Measurements from ENCODE around the gene SLC9A3.

SLC9A3 gene

DNA sequence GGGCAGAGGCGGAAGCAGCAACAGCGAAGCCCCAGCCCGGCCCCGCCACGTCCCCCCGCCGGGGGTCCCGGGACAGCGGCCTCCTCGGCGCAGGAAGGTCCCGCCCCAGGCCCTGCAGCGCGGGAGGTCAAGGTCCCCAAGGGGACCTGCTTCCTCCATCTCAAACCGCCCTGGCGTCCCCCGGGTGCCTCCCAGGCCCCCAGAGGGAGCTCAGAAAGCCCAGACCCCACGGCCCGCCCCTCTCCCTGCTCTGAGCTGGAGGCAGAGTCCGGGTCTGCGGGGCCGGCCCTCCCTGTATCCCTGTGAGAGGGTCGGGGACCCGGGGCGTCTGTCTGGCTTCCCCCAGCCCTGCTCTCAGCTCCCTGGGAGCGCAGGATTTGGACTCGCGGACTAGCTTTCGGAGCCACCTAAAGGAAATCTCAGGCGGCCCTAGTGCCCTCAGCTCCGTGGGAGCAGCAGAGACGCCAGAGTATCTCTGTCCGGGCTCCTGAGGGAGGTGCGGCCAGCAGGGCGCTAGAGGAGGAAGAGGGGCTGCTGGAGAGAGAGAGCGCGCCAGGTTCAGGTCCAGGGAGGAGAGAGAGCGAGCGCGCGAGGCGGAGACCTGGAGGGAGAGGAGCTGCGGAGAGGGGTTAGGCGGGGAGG lies 50.6 kb downstream of the SLC9A3 start:
- H3K27ac Mint-ChIP-seq (ENCODE audit: low read depth), result peak overlapping the region; percentile 42
- peak overlapping the region; percentile 82 for H3K4me3 Mint-ChIP-seq
- H3K36me3 Mint-ChIP-seq (ENCODE audit: insufficient read depth), result peaks cover 10% of the 10 kb centered on the region
- H3K4me1 Mint-ChIP-seq, result peaks cover 14% of the 10 kb centered on the region
- DNase-seq (ENCODE audit: low spot score in 2 of 2) (no peak), ATAC-seq (replicated peaks; ENCODE audit: extremely low read depth, poor library complexity, severe bottlenecking) (peak; percentile 8)
- peaks cover 41% of the 10 kb centered on the region for H3K27me3 Mint-ChIP-seq
- no peaks in the 10 kb centered on the region for H3K9me3 Mint-ChIP-seq

DNA sequence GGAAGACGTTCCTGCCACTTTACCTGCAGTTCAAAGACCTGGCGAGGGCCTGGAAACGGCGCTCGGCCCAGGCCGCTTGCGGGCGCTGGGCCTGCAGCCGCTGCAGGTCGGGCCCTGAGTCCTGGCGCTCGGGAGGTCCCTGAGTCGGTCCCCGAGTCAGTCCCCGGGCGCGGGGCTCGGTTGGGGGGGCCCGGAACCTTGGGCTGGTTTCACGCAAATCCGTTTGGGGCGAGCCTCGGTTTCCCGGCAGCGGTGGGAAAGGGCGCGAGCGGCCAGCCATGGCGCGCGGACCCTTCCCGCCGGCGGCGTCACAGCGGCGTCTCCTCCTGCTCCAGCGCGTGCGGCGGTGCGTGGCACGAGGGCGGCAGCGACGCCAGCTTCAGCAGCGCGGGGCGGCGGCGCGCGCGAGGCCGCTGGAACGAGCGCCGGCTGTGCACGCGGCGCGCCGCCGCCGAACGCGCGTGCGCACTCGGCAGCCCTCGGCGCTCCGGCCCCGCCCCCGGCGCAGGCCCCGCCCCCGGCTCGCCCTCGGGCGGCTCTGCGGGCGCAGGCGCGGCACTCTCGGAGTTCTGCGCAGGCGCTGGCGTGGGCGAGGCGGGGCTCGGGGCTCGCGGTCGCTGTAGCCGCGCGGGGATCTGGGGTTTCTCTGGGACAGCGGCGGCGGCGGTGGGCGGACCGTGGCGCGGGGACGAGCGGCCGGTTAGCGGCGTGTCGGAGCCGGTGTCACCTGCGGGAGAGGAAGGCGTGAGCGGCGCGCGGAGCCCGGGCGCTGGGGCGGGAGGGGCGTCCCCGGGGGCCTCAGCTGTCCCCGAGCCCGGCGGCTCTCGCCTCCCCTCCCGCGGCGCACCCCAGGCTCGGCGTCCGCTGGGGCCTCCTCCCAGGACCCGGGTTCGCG lies 51.3 kb downstream of the SLC9A3 start:
- Mint-ChIP-seq H3K4me3 (peak overlapping the region; percentile 82), H3K27ac (ENCODE audit: low read depth) (peak overlapping the region; percentile 42), H3K27me3 (peaks cover 38% of the 10 kb centered on the region), H3K9me3 (no peaks in the 10 kb centered on the region), H3K4me1 (peaks cover 14% of the 10 kb centered on the region), H3K36me3 (ENCODE audit: insufficient read depth) (peaks cover 10% of the 10 kb centered on the region)
- ATAC-seq (replicated peaks; ENCODE audit: extremely low read depth, poor library complexity, severe bottlenecking) (peak; percentile 79), DNase-seq (ENCODE audit: low spot score in 2 of 2) (peak; percentile 78 to 82)

GRCh38 chr5:472076-472655 lies 52.1 kb downstream of the SLC9A3 start:
- peak; percentile 3 for ATAC-seq (replicated peaks; ENCODE audit: extremely low read depth, poor library complexity, severe bottlenecking)
- Mint-ChIP-seq H3K27ac (ENCODE audit: low read depth) (peak overlapping the region; percentile 38), H3K9me3 (no peaks in the 10 kb centered on the region), H3K4me1 (peaks cover 14% of the 10 kb centered on the region), H3K4me3 (peak overlapping the region; percentile 82), H3K36me3 (ENCODE audit: insufficient read depth) (peaks cover 10% of the 10 kb centered on the region), H3K27me3 (peaks cover 31% of the 10 kb centered on the region)
- DNase-seq (ENCODE audit: low spot score in 2 of 2), result no peak

- ATAC-seq (replicated peaks; ENCODE audit: extremely low read depth, poor library complexity, severe bottlenecking) (no peak), DNase-seq (ENCODE audit: low spot score in 2 of 2) (no peak)
- Mint-ChIP-seq H3K27me3 (peaks cover 26% of the 10 kb centered on the region), H3K4me3 (peak overlapping the region; percentile 82), H3K27ac (ENCODE audit: low read depth) (peak overlapping the region; percentile 38), H3K9me3 (no peaks in the 10 kb centered on the region), H3K36me3 (ENCODE audit: insufficient read depth) (peaks cover 10% of the 10 kb centered on the region), H3K4me1 (peaks cover 14% of the 10 kb centered on the region)
Measured at GRCh38 chr5:471750-472058, 52.5 kb downstream of the SLC9A3 start.

- Mint-ChIP-seq H3K4me3 (peak overlapping the region; percentile 82), H3K36me3 (ENCODE audit: insufficient read depth) (peaks cover 10% of the 10 kb centered on the region), H3K27ac (ENCODE audit: low read depth) (peak overlapping the region; percentile 38), H3K4me1 (peaks cover 14% of the 10 kb centered on the region), H3K9me3 (no peaks in the 10 kb centered on the region), H3K27me3 (peaks cover 20% of the 10 kb centered on the region)
- ATAC-seq (replicated peaks; ENCODE audit: extremely low read depth, poor library complexity, severe bottlenecking), result no peak
- no peak for DNase-seq (ENCODE audit: low spot score in 2 of 2)
Measured at GRCh38 chr5:470961-471749, 53.1 kb downstream of the SLC9A3 start.

DNA sequence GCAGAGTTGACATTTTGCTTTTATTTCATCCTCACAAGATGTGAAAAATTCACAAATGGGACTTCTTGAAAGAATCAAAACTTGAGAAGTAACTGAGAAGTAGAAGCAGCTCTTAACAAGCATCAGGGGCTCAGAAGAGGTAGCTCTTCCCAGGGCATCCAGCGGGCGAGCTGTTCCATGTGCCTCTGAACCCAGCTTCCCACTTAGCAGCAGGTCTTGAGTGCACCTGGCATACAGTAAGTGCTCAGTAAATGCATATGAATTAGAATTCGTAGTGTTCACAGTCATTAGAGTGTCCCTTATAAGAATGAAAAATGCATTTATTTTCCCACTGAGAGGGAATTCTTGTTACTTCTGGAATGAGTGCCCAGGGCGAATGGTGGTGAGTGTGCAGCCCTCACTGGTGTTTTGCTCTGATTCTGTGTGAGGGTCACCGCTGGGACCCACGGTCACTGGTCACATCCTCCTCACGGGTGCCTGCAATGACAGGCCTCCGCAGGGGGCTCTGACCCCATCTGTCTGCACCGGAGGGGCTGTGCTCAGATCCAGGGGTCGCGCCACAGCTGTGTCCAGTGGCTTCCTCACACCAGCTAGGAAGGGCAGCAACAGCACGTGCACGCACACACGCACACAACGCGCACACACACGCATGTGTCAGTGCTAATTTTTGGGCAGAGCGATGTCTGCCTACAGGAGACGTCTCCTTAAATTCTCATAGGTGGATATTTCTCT lies 54.3 kb downstream of the SLC9A3 start:
- Mint-ChIP-seq H3K27ac (ENCODE audit: low read depth) (no peak overlapping the region), H3K27me3 (peaks cover 9% of the 10 kb centered on the region), H3K9me3 (no peaks in the 10 kb centered on the region), H3K36me3 (ENCODE audit: insufficient read depth) (peaks cover 10% of the 10 kb centered on the region), H3K4me3 (no peak overlapping the region), H3K4me1 (peaks cover 14% of the 10 kb centered on the region)
- no peak for DNase-seq (ENCODE audit: low spot score in 2 of 2)
- no peak for ATAC-seq (replicated peaks; ENCODE audit: extremely low read depth, poor library complexity, severe bottlenecking)

- H3K27ac Mint-ChIP-seq (ENCODE audit: low read depth), result no peak overlapping the region
- no peak overlapping the region for H3K4me3 Mint-ChIP-seq
- H3K9me3 Mint-ChIP-seq, result no peaks in the 10 kb centered on the region
- H3K4me1 Mint-ChIP-seq, result peaks cover 16% of the 10 kb centered on the region
- H3K36me3 Mint-ChIP-seq (ENCODE audit: insufficient read depth), result peaks cover 8% of the 10 kb centered on the region
- H3K27me3 Mint-ChIP-seq, result peaks cover under 1% of the 10 kb centered on the region
- DNase-seq (ENCODE audit: low spot score in 2 of 2) (no peak), ATAC-seq (replicated peaks; ENCODE audit: extremely low read depth, poor library complexity, severe bottlenecking) (no peak)
Measured at GRCh38 chr5:468401-468800, 55.8 kb downstream of the SLC9A3 start.

DNA sequence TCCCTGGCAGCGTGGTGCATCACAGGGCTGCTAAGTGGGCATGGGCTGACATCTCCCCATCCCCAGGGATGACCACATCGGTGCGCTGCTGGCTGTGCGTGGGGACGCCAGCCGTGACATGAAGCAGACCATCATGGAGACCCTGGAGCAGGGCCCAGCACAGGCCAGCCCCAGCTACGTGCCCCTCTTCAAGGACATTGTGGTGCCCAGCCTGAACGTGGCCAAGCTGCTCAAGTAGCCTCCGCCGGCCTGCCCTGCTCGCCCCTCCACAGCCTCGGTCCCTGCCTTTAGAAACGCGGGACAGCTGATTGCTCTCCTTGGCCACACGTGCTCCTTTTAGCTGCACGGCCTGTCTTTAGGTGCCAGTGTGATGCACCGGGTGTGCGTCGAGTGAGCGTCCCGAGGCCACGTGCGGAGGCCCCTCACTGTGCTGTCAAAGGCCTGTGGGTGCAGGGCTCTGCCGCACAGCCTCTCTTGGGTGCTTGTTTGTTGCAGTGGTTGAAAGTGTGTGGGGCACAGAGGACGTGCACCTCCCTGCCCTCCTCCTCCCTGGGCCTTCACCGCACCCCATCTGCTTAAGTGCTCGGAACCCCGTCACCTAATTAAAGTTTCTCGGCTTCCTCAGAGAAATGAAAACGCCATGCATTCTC lies 57.5 kb downstream of the SLC9A3 start:
- DNase-seq (ENCODE audit: low spot score in 2 of 2), result no peak
- ATAC-seq (replicated peaks; ENCODE audit: extremely low read depth, poor library complexity, severe bottlenecking), result no peak
- Mint-ChIP-seq H3K27ac (ENCODE audit: low read depth) (no peak overlapping the region), H3K27me3 (no peaks in the 10 kb centered on the region), H3K9me3 (no peaks in the 10 kb centered on the region), H3K4me1 (peaks cover 14% of the 10 kb centered on the region), H3K4me3 (no peak overlapping the region), H3K36me3 (ENCODE audit: insufficient read depth) (peaks cover 17% of the 10 kb centered on the region)

DNA sequence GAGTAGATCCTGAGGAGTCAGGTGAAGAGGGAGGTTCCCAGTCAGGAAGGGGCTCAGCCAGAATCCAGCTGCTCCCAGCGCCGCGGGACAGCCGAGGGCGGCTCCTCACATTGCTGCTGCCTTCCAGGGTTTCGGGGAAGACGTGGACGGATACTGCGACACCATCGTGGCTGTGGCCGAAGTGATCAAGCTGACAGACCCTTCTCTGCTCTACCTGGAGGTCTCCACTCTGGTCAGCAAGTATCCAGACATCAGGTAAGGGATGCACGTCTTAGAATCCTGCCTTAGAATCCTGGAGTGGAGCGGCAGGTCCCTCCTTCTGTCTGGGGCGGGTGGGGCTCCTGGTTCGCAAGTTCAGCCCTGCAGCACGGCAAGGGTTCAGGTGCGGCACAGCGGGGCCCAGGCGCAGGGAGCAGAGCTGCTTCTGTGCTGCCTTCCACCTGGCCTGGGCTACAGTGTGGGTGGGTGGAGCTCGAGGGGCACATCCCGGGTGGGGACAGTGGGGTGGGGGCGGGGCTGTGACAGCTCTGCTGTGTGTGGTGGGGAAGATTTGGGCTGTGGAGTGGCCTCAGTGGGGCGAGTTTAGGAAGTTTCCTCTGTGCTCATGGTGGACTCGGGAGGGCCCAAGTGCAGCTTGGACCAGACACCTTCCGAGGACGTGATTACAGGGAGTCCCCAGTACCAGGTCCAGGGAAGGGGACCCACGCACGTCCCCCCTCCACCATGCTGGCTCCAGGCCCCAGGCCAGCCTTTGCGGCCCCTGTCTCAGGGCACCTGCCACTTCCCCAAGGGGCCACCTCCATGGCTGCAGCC lies 58.5 kb downstream of the SLC9A3 start:
- no peak for DNase-seq (ENCODE audit: low spot score in 2 of 2)
- H3K36me3 Mint-ChIP-seq (ENCODE audit: insufficient read depth), result peaks cover 19% of the 10 kb centered on the region
- H3K27ac Mint-ChIP-seq (ENCODE audit: low read depth), result no peak overlapping the region

DNA sequence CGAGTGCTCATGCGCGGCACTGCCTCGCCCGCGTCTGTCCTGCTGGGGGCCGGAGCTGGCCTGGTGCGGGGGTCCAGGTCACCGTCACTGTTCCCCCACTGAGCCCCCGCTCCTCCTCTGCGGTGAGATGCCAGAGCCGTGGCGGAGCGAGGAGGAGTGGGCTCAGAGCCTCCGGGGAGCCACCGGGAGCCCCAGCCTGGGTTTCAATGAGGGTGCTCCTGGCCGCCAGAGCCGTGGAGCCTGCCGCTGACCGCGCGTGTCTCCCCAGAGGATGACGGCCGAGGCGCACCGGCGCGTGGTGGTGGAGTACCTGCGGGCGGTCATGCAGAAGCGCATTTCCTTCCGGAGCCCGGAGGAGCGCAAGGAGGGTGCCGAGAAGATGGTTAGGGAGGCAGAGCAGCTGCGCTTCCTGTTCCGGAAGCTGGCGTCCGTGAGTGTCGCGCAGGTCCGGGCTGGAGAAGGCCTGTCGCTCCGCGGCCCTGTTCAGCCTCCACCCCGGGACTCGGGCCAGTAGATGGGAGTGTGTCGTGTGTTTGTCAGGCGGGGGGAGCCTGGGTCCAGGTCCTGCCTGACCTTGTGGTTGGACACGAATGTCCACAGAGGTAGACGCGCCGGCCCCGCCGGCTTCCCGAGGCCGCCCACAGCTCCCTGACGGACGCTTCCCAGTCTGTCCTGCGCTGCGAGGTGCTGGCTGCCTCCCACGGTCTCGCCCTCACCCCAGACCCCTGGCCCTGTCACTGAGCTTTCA lies 59.2 kb downstream of the SLC9A3 start:
- DNase-seq (ENCODE audit: low spot score in 2 of 2) (no peak), ATAC-seq (replicated peaks; ENCODE audit: extremely low read depth, poor library complexity, severe bottlenecking) (no peak)
- Mint-ChIP-seq H3K27ac (ENCODE audit: low read depth) (no peak overlapping the region), H3K27me3 (no peaks in the 10 kb centered on the region), H3K36me3 (ENCODE audit: insufficient read depth) (peaks cover 23% of the 10 kb centered on the region), H3K4me3 (no peak overlapping the region), H3K4me1 (peaks cover 8% of the 10 kb centered on the region), H3K9me3 (no peaks in the 10 kb centered on the region)

More for the DNA sequence above, 58.5 kb downstream of the SLC9A3 start:
- H3K27me3 Mint-ChIP-seq, result no peaks in the 10 kb centered on the region
- no peaks in the 10 kb centered on the region for H3K9me3 Mint-ChIP-seq
- no peak for ATAC-seq (replicated peaks; ENCODE audit: extremely low read depth, poor library complexity, severe bottlenecking)
- H3K4me3 Mint-ChIP-seq, result no peak overlapping the region
- peaks cover 8% of the 10 kb centered on the region for H3K4me1 Mint-ChIP-seq

All from central memory CD8-positive, alpha-beta T cell (primary cell).